WTC11 (cell line): ENCODE data around the gene IFNG. TPM values are rescaled to one million over a fixed set of nuclear protein-coding genes. Genes with fewer than 3 reads are reported as not detected.

Experiments used
- ATAC-seq: fragments of 200-7000 bp; cut with Tn5 transposase; 2 replicates; pipeline ENCODE4 v1.10.0; 2021; ENCODE audit warnings: mild to moderate bottlenecking, moderate library complexity
- CTCF ChIA-PET: fragments of 300-600 bp; sonication (Branson Sonifier 250); formaldehyde crosslinking; loops from one replicate; lab custom pipeline; 2021; ENCODE audit warnings: antibody characterized with exemption; lab: Charles Lee
- POLR2A ChIA-PET: fragments of 350-600 bp; sonication (Branson Sonifier 250); formaldehyde crosslinking; loops from one replicate; lab custom pipeline; 2021; ENCODE audit warnings: antibody characterized with exemption; lab: Charles Lee
- DNase-seq: peaks from one replicate; pipeline ENCODE4 v3.0.0; 2021; ENCODE audit warnings: low spot score
- H3K27ac Mint-ChIP-seq: 2 replicates; pipeline ENCODE4 v1.8.0; 2021; ENCODE audit warnings: mixed read lengths
- H3K27me3 Mint-ChIP-seq: 2 replicates; pipeline ENCODE4 v1.8.0; 2021; ENCODE audit warnings: low read depth, mild to moderate bottlenecking, moderate library complexity, mixed read lengths
- H3K36me3 Mint-ChIP-seq: 2 replicates; pipeline ENCODE4 v1.8.0; 2021; ENCODE audit warnings: mixed read lengths
- H3K4me1 Mint-ChIP-seq: 2 replicates; pipeline ENCODE4 v1.8.0; 2022; ENCODE audit warnings: mixed read lengths
- H3K4me3 Mint-ChIP-seq: 2 replicates; pipeline ENCODE4 v1.8.0; 2021; ENCODE audit warnings: mild to moderate bottlenecking, moderate library complexity, mixed read lengths
- H3K9me3 Mint-ChIP-seq: 2 replicates; pipeline ENCODE4 v1.8.0; 2021; ENCODE audit warnings: mixed read lengths
- CREB1 ChIP-seq: sonication (generic); formaldehyde crosslinking; IDR thresholded peaks from 2 replicates; pipeline ENCODE4 v1.8.0; 2023; ENCODE audit warnings: mild to moderate bottlenecking, missing genetic modification reagents
- ELF4 ChIP-seq: sonication (generic); formaldehyde crosslinking; IDR thresholded peaks from 2 replicates; pipeline ENCODE4 v1.8.1; 2022; ENCODE audit warnings: low read depth, mild to moderate bottlenecking, moderate library complexity, missing genetic modification reagents
- FOXK1 ChIP-seq: sonication (generic); formaldehyde crosslinking; IDR thresholded peaks from 2 replicates; pipeline ENCODE4 v1.8.0; 2022; ENCODE audit warnings: mild to moderate bottlenecking, moderate library complexity, missing genetic modification reagents
- HMGA2 ChIP-seq: fragments of 250-450 bp; sonication (Bioruptor Pico); IDR thresholded peaks from 2 replicates; pipeline ENCODE4 v1.4.0; 2021; ENCODE audit warnings: mild to moderate bottlenecking, moderate library complexity
- TEAD1 ChIP-seq: sonication (generic); formaldehyde crosslinking; IDR thresholded peaks from 2 replicates; pipeline ENCODE4 v1.8.0; 2022; ENCODE audit warnings: mild to moderate bottlenecking, missing genetic modification reagents
- ZNF121 ChIP-seq: sonication (generic); formaldehyde crosslinking; IDR thresholded peaks from 2 replicates; pipeline ENCODE4 v1.8.0; 2023; ENCODE audit warnings: missing genetic modification reagents
- ZNF232 ChIP-seq: sonication (generic); formaldehyde crosslinking; IDR thresholded peaks from 2 replicates; pipeline ENCODE4 v1.8.0; 2022; ENCODE audit warnings: mild to moderate bottlenecking, missing genetic modification reagents
- ZNF416 ChIP-seq: fragments of 250-450 bp; sonication (Bioruptor Pico); IDR thresholded peaks from 2 replicates; pipeline ENCODE4 v1.9.0; 2021; ENCODE audit warnings: mild to moderate bottlenecking, inconsistent platforms
- total RNA-seq: library from RNA; stranded (reverse); gene quantifications from 3 replicates; pipeline ENCODE4 v1.2.3, GENCODE V29; 2021
- TF ChIP-seq, protein P1 (sequence below): sonication (generic); formaldehyde crosslinking; conservative IDR thresholded peaks from 2 replicates; pipeline ENCODE4 v1.8.1; 2022; ENCODE audit warnings: mild to moderate bottlenecking, missing genetic modification reagents
- TF ChIP-seq, protein P2 (sequence below): fragments of 250-450 bp; sonication (Bioruptor Pico); IDR thresholded peaks from 2 replicates; pipeline ENCODE4 v1.9.0; 2021; ENCODE audit warnings: mild to moderate bottlenecking
- TF ChIP-seq, protein P3 (sequence below): fragments of 200-600 bp; IDR thresholded peaks from 2 replicates; pipeline ENCODE4 v1.8.0; 2022; ENCODE audit warnings: antibody characterized with exemption
- TF ChIP-seq, protein P4 (sequence below): sonication (generic); formaldehyde crosslinking; IDR thresholded peaks from 2 replicates; pipeline ENCODE4 v1.8.1; 2022; ENCODE audit warnings: low read depth, mild to moderate bottlenecking, moderate library complexity, missing genetic modification reagents, borderline replicate concordance
- TF ChIP-seq, protein P5 (sequence below): sonication (generic); formaldehyde crosslinking; IDR thresholded peaks from 2 replicates; pipeline ENCODE4 v1.8.1; 2022; ENCODE audit warnings: low read depth, missing genetic modification reagents, borderline replicate concordance
- TF ChIP-seq, protein P6 (sequence below): sonication (generic); formaldehyde crosslinking; conservative IDR thresholded peaks from 2 replicates; pipeline ENCODE4 v1.8.1; 2023; ENCODE audit warnings: mild to moderate bottlenecking, low read depth, missing genetic modification reagents, moderate library complexity
- TF ChIP-seq, protein P7 (sequence below): sonication (generic); formaldehyde crosslinking; IDR thresholded peaks from 2 replicates; pipeline ENCODE4 v1.8.1; 2023; ENCODE audit warnings: mild to moderate bottlenecking, missing genetic modification reagents
- TF ChIP-seq, protein P8 (sequence below): sonication (generic); formaldehyde crosslinking; IDR thresholded peaks from 2 replicates; pipeline ENCODE4 v1.8.1; 2022; ENCODE audit warnings: missing genetic modification reagents, borderline replicate concordance
- TF ChIP-seq, protein P9 (sequence below): sonication (generic); formaldehyde crosslinking; IDR thresholded peaks from 2 replicates; pipeline ENCODE4 v1.8.1; 2022; ENCODE audit warnings: mild to moderate bottlenecking, moderate library complexity, missing genetic modification reagents
- TF ChIP-seq, protein P10 (sequence below): sonication (generic); formaldehyde crosslinking; IDR thresholded peaks from 2 replicates; pipeline ENCODE4 v1.8.1; 2023; ENCODE audit warnings: mild to moderate bottlenecking, missing genetic modification reagents, borderline replicate concordance

The IFNG gene
- total RNA-seq, 1 experiment from 2014 or later, result 0.42 TPM

DNA sequence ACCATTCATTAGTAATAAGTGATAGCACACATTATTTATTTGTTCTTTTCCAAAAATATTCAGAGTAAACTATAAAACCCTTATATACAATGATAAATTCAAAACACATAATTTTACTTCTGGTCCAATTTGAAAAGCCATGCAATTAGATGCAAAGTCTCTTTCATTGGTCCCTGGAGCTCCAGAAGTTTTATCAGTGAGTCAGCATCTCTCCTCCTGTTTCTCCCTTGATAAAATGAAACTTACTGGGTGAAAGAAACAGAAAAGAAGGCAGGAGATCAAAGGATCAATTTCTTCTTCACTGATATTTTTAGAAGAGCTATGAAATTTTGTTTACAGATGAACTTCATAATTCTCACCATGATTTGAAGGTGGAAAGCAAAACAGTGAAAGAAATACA lies 47.5 kb downstream of the IFNG start:
- POLR2A ChIA-PET, result no interaction called here
- Mint-ChIP-seq H3K27me3 (no peaks in the 10 kb centered on the region), H3K9me3 (no peaks in the 10 kb centered on the region), H3K27ac (no peak overlapping the region), H3K4me1 (no peaks in the 10 kb centered on the region)
- TF ChIP-seq, protein P1, sequence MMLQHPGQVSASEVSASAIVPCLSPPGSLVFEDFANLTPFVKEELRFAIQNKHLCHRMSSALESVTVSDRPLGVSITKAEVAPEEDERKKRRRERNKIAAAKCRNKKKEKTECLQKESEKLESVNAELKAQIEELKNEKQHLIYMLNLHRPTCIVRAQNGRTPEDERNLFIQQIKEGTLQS (CRISPR knock-in tag), result no peak
- TF ChIP-seq CREB1, result no peak
- TF ChIP-seq, protein P2, sequence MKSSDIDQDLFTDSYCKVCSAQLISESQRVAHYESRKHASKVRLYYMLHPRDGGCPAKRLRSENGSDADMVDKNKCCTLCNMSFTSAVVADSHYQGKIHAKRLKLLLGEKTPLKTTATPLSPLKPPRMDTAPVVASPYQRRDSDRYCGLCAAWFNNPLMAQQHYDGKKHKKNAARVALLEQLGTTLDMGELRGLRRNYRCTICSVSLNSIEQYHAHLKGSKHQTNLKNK (CRISPR knock-in tag), result no peak
- TF ChIP-seq ZNF121, result no peak
- TF ChIP-seq FOXK1, result no peak
- no peak for TF ChIP-seq HMGA2 (CRISPR knock-in tag)
- TF ChIP-seq ELF4 (CRISPR knock-in tag), result no peak
- TF ChIP-seq, protein P3, sequence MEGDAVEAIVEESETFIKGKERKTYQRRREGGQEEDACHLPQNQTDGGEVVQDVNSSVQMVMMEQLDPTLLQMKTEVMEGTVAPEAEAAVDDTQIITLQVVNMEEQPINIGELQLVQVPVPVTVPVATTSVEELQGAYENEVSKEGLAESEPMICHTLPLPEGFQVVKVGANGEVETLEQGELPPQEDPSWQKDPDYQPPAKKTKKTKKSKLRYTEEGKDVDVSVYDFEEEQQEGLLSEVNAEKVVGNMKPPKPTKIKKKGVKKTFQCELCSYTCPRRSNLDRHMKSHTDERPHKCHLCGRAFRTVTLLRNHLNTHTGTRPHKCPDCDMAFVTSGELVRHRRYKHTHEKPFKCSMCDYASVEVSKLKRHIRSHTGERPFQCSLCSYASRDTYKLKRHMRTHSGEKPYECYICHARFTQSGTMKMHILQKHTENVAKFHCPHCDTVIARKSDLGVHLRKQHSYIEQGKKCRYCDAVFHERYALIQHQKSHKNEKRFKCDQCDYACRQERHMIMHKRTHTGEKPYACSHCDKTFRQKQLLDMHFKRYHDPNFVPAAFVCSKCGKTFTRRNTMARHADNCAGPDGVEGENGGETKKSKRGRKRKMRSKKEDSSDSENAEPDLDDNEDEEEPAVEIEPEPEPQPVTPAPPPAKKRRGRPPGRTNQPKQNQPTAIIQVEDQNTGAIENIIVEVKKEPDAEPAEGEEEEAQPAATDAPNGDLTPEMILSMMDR, result no peak
- TF ChIP-seq, protein P4, sequence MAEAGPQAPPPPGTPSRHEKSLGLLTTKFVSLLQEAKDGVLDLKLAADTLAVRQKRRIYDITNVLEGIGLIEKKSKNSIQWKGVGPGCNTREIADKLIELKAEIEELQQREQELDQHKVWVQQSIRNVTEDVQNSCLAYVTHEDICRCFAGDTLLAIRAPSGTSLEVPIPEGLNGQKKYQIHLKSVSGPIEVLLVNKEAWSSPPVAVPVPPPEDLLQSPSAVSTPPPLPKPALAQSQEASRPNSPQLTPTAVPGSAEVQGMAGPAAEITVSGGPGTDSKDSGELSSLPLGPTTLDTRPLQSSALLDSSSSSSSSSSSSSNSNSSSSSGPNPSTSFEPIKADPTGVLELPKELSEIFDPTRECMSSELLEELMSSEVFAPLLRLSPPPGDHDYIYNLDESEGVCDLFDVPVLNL (CRISPR knock-in tag), result no peak
- TF ChIP-seq ZNF416, result no peak
- TF ChIP-seq, all 79 proteins: peak for 0
- H3K36me3 Mint-ChIP-seq, result no peaks in the 10 kb centered on the region
- CTCF ChIA-PET, result interaction anchor here (3.9 kb wide), 1 partner anchor 46 kb away, joined by 56 read pairs; the partner anchor contains the start of gene IFNG
- no peak for ATAC-seq
- no peak overlapping the region for H3K4me3 Mint-ChIP-seq
- DNase-seq, result no peak

DNA sequence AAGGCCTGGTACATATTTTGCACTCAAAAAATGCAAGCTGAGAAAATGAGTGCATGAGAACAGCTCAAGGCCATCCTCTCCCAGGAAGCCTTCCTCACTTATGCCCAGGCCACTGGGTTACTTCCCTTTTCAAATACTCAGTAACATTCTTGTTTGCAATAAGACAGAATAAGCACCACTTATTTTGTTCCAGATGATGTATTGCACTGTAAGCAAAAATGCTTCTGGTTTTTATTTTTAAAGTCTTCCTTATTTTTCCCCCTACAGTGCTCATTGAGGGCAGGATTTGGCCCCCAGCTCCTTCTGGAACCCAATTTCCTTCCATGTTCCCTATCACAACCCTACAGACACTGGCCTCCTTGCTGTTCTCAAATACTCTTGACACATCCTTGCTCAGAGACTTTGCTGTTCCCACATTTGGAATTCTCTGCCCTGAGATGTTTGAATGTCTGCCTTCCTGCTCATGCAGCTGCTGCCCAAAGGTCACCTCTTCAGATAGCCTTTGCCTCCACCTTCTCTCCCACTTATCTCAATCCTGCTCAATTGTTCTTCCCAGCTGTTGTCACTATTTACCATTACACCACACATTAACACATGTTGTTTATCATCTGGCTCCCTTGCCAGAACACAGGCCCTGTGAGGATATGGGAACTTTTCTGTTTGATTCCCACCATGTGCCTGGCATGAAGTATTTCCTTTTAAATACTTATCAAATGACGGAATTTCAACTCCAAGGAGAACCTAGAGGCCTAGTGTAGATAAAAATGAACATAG lies 49.9 kb downstream of the IFNG start:
- DNase-seq, result no peak
- no peak overlapping the region for H3K27ac Mint-ChIP-seq
- ATAC-seq, result no peak
- H3K4me1 Mint-ChIP-seq, result no peaks in the 10 kb centered on the region
- H3K27me3 Mint-ChIP-seq, result no peaks in the 10 kb centered on the region
- no peaks in the 10 kb centered on the region for H3K36me3 Mint-ChIP-seq
- H3K9me3 Mint-ChIP-seq, result no peaks in the 10 kb centered on the region
- POLR2A ChIA-PET, result no interaction called here
- CTCF ChIA-PET, result interaction anchor here (0.6 to 2.7 kb wide), 2 partner anchors 49 to 51 kb away, joined by 3 to 8 read pairs; no protein-coding TSS in a partner anchor
- H3K4me3 Mint-ChIP-seq, result no peak overlapping the region
- TF ChIP-seq TEAD1 (CRISPR knock-in tag), result no peak
- TF ChIP-seq, protein P5, sequence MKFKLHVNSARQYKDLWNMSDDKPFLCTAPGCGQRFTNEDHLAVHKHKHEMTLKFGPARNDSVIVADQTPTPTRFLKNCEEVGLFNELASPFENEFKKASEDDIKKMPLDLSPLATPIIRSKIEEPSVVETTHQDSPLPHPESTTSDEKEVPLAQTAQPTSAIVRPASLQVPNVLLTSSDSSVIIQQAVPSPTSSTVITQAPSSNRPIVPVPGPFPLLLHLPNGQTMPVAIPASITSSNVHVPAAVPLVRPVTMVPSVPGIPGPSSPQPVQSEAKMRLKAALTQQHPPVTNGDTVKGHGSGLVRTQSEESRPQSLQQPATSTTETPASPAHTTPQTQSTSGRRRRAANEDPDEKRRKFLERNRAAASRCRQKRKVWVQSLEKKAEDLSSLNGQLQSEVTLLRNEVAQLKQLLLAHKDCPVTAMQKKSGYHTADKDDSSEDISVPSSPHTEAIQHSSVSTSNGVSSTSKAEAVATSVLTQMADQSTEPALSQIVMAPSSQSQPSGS (CRISPR knock-in tag), result no peak
- TF ChIP-seq, protein P6, sequence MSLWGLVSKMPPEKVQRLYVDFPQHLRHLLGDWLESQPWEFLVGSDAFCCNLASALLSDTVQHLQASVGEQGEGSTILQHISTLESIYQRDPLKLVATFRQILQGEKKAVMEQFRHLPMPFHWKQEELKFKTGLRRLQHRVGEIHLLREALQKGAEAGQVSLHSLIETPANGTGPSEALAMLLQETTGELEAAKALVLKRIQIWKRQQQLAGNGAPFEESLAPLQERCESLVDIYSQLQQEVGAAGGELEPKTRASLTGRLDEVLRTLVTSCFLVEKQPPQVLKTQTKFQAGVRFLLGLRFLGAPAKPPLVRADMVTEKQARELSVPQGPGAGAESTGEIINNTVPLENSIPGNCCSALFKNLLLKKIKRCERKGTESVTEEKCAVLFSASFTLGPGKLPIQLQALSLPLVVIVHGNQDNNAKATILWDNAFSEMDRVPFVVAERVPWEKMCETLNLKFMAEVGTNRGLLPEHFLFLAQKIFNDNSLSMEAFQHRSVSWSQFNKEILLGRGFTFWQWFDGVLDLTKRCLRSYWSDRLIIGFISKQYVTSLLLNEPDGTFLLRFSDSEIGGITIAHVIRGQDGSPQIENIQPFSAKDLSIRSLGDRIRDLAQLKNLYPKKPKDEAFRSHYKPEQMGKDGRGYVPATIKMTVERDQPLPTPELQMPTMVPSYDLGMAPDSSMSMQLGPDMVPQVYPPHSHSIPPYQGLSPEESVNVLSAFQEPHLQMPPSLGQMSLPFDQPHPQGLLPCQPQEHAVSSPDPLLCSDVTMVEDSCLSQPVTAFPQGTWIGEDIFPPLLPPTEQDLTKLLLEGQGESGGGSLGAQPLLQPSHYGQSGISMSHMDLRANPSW (CRISPR knock-in tag), result no peak
- TF ChIP-seq, protein P7, sequence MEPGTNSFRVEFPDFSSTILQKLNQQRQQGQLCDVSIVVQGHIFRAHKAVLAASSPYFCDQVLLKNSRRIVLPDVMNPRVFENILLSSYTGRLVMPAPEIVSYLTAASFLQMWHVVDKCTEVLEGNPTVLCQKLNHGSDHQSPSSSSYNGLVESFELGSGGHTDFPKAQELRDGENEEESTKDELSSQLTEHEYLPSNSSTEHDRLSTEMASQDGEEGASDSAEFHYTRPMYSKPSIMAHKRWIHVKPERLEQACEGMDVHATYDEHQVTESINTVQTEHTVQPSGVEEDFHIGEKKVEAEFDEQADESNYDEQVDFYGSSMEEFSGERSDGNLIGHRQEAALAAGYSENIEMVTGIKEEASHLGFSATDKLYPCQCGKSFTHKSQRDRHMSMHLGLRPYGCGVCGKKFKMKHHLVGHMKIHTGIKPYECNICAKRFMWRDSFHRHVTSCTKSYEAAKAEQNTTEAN (CRISPR knock-in tag), result no peak
- TF ChIP-seq ZNF232 (CRISPR knock-in tag), result no peak
- TF ChIP-seq, protein P8, sequence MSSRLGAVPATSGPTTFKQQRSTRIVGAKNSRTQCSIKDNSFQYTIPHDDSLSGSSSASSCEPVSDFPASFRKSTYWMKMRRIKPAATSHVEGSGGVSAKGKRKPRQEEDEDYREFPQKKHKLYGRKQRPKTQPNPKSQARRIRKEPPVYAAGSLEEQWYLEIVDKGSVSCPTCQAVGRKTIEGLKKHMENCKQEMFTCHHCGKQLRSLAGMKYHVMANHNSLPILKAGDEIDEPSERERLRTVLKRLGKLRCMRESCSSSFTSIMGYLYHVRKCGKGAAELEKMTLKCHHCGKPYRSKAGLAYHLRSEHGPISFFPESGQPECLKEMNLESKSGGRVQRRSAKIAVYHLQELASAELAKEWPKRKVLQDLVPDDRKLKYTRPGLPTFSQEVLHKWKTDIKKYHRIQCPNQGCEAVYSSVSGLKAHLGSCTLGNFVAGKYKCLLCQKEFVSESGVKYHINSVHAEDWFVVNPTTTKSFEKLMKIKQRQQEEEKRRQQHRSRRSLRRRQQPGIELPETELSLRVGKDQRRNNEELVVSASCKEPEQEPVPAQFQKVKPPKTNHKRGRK (CRISPR knock-in tag), result no peak
- TF ChIP-seq, protein P9, sequence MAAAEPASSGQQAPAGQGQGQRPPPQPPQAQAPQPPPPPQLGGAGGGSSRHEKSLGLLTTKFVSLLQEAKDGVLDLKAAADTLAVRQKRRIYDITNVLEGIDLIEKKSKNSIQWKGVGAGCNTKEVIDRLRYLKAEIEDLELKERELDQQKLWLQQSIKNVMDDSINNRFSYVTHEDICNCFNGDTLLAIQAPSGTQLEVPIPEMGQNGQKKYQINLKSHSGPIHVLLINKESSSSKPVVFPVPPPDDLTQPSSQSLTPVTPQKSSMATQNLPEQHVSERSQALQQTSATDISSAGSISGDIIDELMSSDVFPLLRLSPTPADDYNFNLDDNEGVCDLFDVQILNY (CRISPR knock-in tag), result no peak
- TF ChIP-seq, protein P10, sequence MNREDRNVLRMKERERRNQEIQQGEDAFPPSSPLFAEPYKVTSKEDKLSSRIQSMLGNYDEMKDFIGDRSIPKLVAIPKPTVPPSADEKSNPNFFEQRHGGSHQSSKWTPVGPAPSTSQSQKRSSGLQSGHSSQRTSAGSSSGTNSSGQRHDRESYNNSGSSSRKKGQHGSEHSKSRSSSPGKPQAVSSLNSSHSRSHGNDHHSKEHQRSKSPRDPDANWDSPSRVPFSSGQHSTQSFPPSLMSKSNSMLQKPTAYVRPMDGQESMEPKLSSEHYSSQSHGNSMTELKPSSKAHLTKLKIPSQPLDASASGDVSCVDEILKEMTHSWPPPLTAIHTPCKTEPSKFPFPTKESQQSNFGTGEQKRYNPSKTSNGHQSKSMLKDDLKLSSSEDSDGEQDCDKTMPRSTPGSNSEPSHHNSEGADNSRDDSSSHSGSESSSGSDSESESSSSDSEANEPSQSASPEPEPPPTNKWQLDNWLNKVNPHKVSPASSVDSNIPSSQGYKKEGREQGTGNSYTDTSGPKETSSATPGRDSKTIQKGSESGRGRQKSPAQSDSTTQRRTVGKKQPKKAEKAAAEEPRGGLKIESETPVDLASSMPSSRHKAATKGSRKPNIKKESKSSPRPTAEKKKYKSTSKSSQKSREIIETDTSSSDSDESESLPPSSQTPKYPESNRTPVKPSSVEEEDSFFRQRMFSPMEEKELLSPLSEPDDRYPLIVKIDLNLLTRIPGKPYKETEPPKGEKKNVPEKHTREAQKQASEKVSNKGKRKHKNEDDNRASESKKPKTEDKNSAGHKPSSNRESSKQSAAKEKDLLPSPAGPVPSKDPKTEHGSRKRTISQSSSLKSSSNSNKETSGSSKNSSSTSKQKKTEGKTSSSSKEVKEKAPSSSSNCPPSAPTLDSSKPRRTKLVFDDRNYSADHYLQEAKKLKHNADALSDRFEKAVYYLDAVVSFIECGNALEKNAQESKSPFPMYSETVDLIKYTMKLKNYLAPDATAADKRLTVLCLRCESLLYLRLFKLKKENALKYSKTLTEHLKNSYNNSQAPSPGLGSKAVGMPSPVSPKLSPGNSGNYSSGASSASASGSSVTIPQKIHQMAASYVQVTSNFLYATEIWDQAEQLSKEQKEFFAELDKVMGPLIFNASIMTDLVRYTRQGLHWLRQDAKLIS (CRISPR knock-in tag), result no peak
